Kidney tubule cell (primary cell): Measurements from ENCODE around the gene ZDHHC14.

Experiments
- DNase-seq: peaks from one replicate; pipeline ENCODE4 v3.0.0-alpha.2; 2018; ENCODE audit warnings: low spot score

Gene ZDHHC14

DNA sequence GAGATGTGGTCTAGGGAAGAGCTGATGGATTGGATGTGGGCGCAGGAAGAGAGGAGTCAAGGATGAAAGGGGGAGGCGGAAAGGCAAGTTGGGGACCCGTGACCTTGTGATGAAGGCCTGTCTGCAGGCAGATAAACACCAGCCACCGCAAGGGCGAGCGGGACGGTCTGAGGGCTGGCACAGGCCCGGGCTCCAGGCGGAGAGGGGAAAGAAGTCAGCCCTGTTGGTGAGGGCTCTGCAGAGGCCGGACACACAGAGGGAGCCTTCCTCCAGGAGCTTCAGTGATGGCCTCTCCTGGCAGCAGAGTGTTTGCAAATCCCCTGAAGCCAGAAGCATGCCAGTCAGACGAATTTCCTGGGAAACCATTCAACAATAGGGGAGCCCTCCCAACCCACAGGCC, 112.2 kb downstream of the ZDHHC14 start:
- DNase-seq: no peak

DNA sequence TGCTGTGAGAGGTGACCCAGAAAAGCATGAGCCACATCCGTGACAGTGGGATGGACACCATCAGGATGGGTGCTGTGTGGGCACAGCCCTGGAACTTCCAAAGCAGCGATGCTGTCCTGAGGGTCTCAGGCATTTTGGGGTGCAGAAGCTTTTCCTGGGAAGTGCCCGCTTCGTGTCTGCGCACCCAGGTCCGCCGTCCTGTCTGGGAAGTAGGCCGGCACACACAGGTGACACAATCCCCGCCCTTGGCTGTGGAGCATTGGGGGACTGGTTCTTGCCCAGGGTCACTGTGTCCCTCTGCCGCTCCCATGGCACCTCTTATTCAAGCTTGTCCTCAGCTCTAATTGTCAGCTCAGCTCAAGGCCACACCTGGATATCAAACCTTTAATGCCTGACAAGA, 112.6 kb downstream of the ZDHHC14 start:
- DNase-seq: no peak

DNA sequence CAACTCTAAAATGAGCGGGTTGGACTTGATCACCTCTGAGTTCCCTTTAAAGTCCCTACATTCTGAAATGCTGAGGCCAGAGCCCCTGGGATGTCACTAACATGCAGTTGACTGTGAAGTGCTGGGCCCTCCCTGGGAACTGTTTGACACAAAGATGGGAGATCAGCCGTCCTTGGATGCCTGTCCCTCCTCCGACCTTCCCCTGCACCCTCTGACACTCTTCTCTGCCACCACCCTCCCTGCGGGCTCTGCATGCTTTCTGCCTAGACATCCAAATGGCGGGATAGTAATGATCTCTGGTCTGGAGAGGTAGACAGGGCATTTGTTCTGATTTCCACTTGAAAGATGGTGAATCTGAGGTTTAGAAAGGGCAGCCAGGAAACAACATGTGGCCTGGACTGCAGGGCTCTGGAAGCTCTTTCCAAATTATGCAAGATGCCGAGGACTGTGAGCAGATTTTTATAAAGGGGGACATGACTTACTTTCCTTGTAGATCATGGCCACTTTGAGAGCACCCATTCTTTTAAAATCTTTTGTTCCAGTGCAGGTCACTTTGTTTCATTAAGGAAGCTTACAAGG, 113.2 kb downstream of the ZDHHC14 start:
- no peak for DNase-seq

DNA sequence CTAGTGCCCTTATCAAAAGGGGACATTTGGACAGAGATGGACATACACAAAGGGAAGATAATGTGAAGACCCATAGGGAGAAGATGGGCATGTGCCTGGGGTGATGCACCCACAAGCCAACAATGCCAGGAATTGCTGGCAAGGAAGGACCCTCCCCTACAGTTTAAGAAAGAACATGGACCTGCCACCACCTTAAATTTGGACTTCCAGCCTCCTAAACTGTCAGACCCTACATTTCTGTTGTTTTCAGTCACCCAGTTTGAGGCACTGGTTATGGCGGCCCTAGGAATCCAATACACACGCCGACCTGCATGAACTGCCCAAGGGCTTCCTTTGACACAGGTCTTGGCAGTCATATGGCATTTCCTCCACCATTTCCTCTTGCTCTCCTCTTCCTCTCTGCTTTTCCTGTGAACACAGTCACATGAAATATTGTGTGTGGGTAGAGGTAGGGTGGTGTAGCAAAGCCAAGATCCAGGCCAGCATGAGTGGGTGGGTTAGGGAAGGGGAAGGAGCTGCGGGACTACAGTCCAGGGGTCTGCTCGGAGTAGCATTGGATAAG, 115.6 kb downstream of the ZDHHC14 start:
- no peak for DNase-seq

DNA sequence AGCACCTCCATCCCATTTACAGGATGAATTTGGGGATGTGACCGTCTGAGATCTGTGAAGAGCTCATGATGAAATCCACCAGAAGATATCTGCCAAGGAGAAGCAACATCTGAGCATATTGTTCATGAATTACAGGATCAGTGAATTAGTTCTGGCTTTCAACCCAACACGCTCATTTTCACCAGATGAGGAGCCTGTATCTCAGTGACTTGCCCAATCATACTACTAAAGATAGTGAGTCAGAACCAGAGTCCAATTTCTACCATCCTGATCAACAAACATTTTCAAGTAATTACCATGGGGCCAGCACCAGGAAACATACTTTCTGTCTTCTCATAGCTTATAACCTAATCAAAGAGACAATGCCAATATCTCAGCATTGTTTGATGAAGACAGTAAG, 116.6 kb downstream of the ZDHHC14 start:
- DNase-seq: no peak

DNA sequence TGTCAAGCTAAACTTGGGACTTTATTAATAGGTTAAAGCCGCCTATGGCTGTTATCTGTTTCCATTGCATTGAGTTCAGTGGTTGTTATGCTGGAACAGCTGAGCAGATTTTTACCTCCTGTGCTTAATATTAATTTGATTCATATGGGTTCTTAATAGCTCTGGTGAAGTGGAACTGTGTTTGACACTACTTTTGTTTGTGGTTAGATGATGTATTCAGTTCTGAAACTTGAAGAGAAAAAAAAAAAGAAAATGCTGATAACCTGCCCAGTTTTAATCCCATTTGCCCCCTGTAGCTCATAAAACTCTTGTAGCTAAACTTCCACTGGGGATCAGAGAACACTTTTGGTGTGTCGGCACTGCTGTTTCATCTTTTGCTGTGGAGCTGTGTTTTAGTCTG, 117.8 kb downstream of the ZDHHC14 start:
- DNase-seq: no peak

DNA sequence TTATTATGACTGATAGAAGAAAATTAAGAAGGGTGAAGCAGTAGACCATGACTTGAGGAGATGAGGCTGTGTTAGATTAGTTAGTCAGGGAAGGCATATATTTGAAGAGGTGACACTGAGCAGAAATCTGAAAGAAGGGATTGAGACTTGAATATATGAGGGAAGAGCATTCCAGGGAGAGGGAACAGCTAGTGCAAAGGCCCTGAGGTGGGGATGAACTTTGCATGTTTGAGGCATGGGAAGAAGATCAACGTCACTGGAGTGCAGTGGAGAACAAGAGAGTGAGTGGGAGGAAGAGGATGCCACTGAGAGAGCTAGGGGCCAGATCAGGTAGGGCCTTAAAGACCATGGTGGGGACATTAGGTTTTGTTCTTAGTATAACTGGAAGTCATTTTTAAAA, 119.0 kb downstream of the ZDHHC14 start:
- DNase-seq: no peak

DNA sequence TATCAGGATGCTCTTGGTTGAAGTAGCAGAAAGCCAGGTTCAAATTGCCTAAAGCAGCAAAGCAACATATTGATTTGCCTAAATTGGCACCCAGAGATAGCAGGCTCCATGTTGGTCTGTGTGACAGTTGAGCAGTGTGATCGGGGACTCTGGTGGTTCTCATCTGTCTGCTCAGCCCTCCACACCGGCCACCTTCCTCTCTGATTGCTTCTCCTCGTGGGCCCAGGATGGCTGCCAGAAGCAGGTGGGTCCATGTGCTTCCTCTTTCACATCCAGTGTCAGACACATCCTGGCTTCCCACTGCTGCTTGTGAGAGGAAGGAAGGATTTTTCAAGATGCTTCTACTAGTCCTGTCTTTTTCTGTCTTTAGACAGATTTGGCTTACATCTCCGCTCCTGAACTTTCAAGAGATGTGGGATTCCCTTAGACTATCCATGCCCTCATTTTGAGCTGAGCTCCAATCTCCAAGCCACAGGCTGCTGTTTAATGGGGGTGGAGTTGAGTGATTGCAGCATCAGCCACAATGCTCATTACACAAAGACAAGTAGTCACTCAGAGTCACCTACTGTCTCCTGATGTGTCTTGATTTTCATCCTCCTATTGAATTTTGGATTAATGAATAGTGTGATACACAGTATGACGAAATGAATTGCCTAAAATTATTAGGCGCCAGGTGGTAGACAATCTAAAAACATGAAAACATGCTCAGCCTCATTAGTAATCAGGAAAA, 122.2 kb downstream of the ZDHHC14 start:
- DNase-seq: no peak

DNA sequence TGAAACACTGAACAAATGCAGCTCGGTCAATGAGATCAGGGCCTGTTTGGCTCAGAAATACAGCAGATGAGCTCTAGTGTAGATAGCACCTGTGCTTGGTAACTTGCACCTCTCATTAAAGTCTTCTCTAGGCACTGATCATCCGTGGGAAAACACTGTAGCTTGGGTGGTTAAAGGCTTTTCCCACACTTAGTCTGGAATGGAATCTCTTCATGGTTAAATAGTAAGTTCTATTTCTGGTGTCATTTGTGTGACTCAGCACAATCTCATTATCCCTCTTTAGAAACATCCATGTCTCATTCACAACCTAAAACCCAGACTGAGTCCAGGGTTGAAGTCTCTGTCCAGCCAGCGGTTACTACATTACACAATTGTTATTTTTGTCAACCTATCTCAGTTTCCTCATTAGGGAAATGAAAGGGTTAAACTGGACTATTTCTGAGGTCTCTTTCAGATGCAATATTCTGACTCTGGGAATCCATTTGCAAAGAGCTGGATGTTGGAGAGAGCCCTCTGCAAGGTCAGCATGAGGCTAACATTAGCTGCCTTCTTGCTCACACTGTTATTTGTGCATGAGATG, 125.0 kb downstream of the ZDHHC14 start:
- DNase-seq: peak; percentile 9

DNA sequence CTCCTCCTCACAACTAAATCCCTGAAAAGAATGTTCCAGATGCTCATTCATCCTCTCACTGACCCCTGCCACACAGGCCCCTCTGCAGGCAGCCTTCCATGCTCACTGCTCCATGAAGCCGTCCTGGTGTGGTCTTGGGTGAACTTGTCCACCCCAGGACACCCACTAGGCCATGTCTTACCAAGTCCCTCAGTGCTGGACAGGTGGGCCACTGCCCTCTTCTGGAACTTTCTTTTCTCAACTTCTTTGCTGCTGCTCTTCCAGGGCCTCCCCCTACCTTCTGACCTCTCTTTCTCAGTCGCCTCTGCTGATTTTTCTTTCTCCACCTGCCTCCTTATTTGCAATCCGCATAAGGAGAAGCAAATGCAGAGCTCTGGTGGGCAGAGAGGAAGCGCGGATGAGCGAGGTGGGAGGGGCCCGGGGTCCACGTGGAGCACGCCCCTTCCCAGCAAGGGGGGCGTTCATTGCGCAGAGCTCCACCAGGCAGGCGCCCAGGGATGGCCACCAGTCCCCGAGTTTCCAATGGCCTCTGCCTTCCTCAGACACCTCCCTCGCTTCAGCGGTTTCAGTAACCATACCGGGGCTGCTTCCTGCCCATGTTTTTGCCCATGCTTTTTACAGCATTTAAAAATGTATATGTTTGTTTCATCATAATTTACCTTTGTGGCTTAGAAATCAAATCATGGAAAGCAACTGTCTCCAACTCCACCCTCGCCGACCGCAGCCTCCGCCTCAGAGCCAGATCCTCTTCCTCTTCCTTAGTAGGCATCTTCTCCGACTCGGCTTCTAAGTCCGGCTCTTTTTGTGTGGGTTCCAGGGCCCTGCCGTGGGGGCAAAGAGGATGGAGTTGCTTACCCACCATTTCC, 129.6 kb downstream of the ZDHHC14 start:
- no peak for DNase-seq

DNA sequence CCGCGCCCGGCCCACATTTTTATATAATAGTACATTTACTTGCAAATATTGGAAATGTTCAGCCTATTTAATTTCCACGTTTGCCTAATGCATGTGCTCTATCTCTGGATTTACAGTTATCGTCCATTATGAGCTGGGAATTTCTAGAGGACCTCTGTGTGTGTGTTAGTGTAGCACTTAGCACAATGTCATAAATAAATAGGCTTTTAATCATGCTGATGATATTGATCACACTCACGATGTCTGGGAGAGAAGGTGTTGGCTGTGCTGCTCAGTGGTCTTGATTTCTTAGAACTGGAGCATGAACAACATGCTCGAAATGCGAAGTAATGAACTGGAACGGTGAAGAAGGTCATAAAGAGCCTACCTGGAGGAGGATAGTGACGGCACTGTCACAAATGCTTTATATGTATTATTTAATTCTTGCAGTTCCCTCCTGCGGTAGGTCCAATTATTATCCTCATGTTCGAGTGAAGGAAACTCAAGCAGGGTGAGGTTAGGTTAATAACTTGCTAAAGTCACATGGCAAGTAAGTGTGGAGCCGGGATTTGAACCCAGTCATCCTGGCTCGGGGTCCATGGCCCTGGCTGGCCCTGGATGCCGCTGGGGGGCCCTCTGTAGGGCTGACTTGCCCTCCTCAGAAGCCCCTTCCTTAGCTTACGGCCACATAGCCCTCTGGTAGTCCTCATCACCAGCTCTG, 130.8 kb downstream of the ZDHHC14 start:
- no peak for DNase-seq

DNA sequence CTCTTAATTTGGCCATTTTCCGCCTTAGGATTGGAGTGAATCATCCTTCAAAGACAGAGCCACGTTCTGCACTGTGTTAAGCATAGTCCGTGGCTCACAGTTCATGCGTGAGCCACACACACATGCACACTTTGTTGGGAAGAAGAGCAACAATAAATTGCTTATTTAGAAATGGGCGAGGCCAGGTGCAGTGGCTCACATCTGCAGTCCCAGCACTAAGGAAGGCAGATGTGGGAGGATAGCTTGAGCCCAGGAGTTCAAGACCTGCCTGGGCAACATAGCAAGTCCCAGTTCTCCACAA, 131.3 kb downstream of the ZDHHC14 start:
- no peak for DNase-seq

DNA sequence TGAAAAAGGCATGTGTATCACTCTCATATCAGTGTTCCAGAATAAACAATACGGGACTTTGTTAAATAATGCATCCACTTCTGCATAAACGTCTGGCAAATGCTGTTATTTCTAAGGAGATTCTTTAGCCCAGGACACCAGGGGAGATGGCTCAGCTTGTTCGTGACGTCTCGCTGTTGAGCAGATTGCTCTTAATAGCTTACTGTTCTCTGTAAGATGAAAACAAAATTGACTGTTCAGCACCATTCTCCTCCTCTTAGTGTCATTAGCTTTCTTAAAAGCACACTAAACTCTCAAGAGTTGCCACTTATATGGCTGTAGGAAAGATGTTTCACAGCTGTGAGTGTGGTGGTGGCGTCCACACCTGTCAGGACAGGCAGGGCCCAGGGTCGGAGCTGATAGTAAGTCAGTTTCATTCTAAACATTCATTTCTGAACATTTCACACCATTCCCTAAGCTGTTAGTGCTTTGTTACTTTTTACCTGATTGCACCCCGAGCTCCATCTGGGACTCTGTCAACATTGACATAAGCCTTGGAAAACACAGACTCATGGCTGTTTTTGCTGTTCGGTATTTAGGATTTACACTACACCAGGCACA, 132.1 kb downstream of the ZDHHC14 start:
- DNase-seq: no peak

DNA sequence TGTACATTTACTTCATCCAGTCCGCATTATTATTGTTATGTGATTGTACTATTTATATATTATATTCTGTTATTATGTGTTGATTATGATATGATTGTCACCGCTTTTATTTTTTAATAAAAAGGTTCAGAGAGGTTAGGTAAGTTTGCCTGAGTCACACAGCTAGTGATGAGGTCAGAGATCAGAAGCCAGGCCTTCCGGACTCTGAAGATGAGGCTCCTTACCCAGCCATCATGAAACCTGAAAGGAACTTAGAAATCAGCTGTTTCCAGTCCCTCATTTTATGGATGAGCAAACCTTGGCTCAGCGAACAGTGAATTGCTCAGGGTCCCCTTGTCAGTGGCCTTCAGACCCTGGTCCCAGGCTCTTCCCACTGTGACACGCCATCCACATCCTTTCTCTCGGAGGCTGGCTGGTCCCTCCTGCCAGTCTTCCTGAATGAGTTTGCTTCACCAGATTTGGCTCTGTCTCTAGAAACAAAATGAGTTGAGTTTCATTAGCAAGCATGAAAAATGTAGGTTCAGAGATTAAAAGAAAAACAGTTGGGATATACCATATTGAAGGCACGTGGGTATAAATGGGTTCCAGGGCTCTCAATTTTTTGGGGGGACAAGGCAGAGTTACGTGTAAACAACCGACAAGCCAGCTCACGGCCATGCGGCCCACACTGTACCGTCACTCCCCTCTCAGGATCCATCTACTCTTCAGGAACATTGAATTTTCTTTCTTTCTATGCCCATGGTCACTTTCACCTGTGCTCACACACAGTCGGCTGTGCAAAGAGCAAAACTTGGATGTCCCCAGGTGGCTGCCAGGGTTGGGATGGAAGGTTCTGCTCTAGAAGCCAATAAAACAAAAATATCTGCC, 132.9 kb downstream of the ZDHHC14 start:
- DNase-seq: no peak

DNA sequence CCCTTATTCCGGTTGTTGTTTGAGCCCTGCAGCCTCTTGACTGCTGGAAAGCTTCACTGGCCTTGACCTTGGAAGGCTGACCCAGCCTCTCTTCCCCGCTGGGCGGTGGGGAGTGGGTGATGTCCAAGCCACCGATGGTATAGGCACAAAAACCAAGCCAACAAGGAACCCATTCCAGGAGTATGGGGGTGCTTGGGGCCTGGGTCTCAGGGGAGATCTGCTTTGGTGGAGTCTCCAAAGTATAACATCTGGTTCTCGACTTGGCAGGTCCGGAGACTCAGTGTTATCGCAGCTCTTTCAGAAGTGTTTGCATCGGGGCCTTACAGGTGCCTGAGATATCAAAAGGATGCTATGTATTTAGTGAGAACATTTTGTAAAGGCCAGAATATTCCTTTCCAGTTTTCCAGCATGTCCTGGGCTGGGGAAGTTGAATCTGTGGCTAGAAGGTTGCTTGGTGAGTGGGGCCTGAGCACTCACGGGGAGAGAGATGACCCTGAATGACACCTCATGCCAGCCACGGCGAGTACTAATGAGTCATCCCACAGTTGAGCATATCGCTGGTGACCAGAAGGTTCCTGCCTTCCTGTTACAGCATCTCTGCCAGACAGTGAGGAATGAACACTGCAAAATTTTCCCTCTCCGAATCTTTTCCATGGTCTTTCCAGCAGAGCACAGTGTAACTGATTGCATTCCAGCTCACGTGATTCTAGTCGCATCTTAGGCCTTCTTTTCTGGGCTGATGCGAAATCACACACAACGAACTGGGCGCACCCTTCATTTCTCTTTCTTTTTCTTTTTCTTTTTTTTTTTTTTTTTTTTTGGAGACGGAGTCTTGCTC, 133.9 kb downstream of the ZDHHC14 start:
- peak; percentile 88 for DNase-seq

DNA sequence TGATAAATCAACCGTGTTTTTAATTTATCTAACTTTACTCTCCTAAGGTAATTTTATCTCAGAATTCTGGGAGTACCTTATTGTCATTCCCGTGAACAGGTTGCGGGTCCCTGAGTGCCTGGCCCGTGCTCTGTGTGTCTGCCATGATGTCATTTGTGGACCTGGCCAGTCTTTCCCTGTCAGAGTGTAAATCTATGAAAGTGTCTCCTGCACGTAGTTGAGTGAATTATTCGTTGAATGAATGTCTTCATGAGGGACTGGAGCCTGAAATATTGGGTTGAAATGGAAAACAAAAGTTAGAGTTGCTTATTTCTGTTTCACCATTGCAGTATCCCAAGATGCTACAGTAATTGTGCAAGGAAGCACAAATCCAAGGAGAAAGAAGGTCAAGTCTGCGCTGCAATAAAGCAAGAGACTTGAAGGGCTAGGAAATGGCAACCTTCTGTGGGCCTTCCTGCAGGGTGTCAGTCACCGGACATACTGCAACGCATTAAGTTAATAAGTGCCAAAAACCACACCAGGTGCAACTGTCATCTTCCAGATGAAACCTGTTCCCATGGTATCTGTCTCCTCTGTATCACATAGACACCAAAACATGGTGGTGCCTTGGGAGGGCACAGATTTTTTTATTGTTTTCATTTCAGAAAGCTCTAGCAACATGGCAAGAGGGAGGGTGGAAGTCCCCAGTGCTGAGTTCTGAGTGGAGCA, 135.5 kb downstream of the ZDHHC14 start:
- peak; percentile 71 for DNase-seq

DNA sequence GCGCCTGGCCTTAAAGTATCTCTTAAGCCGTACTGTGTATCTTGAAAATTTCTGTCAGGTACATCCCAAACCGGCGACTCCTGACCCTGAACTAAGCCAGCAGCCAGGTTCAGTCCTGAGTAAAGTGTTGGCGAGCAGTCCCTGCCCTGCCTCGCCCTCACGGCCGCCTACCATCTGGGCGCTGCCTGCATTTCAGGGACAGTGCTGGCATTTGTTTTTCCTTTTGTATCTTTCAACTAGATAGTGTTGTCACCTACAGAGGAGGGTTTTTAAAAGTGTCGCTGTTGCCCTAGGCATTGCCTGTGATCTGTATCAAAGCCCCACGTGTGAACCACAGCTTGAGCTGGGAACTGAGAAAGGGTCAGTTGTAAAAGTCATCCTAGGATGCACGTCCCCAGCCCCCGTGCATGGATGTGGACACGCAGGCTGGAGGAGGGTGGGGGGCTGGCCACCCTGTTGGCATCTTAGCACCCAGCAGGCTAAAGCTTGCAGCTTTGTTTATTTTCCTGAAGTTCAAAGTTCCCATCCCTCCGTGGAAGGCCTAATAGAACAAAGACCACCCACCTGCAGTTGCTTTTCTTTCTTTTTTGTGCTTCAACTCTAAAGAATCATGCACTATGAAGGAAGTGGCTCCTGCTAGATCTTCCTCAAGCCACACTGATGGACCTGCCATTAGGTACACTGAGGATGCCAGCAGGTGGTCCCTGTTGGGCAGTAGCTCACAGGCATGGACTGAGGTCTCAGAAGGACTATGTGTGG, 136.8 kb downstream of the ZDHHC14 start:
- DNase-seq: no peak
